HepG2 (cell line): ENCODE measurements around the gene TPRN. TPM values are rescaled to one million over a fixed set of nuclear protein-coding genes. Genes with fewer than 3 reads are reported as not detected.

Source experiments
- DBP ChIP-seq: sonication (generic); formaldehyde crosslinking; IDR thresholded peaks from 2 replicates; pipeline ENCODE4 v1.4.0; 2020; ENCODE audit warnings: missing genetic modification reagents; ENCODE audit errors: not compliant biosample characterization
- E2F2 ChIP-seq: sonication (generic); formaldehyde crosslinking; IDR thresholded peaks from 2 replicates; pipeline ENCODE4 v1.4.0; 2020; ENCODE audit warnings: missing genetic modification reagents, borderline replicate concordance
- FOXA1 ChIP-seq, 2 experiments: fragments of 450-650 bp in 1 of 2; sonication (generic) in 1 of 2; formaldehyde crosslinking in 1 of 2; IDR thresholded peaks; 2 replicates each; pipeline versions ENCODE4 v1.4.0 to v1.6.1; 2016 to 2020; ENCODE audit warnings: missing genetic modification reagents in 1 of 2
- GPN1 ChIP-seq: sonication (generic); formaldehyde crosslinking; IDR thresholded peaks from 2 replicates; pipeline ENCODE4 v1.5.1; 2020; ENCODE audit warnings: missing genetic modification reagents, borderline replicate concordance
- HDAC1 ChIP-seq: sonication (generic); formaldehyde crosslinking; IDR thresholded peaks from 2 replicates; pipeline ENCODE4 v1.5.1; 2020; ENCODE audit warnings: mild to moderate bottlenecking, missing genetic modification reagents
- HNF4G ChIP-seq, 2 experiments: sonication (generic) in 1 of 2; formaldehyde crosslinking in 1 of 2; IDR thresholded peaks; 2 replicates each; pipeline versions ENCODE4 v1.4.0 to v1.6.1; 2011 to 2020; ENCODE audit warnings: borderline replicate concordance in 2 of 2, low read depth in 2 of 2, mild to moderate bottlenecking in 2 of 2, low read length in 1 of 2, missing genetic modification reagents in 1 of 2, moderate library complexity in 1 of 2
- ISL2 ChIP-seq: sonication (generic); formaldehyde crosslinking; IDR thresholded peaks from 2 replicates; pipeline ENCODE4 v1.5.0; 2020; ENCODE audit warnings: missing genetic modification reagents
- RAD51 ChIP-seq: fragments of 450-650 bp; IDR thresholded peaks from 2 replicates; pipeline ENCODE4 v1.6.1; 2016; ENCODE audit warnings: borderline replicate concordance
- RCOR2 ChIP-seq: IDR thresholded peaks from 2 replicates; pipeline ENCODE4 v1.6.1; 2016; ENCODE audit warnings: missing biosample characterization, missing genetic modification reagents
- SCMH1 ChIP-seq: sonication (generic); formaldehyde crosslinking; IDR thresholded peaks from 2 replicates; pipeline ENCODE4 v1.9.0; 2021; ENCODE audit warnings: missing genetic modification reagents, mild to moderate bottlenecking, borderline replicate concordance
- ZNF333 ChIP-seq: sonication (generic); formaldehyde crosslinking; IDR thresholded peaks from 2 replicates; pipeline ENCODE4 v1.4.0; 2020; ENCODE audit warnings: mild to moderate bottlenecking, missing genetic modification reagents, borderline replicate concordance
- ZNF407 ChIP-seq: sonication (generic); formaldehyde crosslinking; IDR thresholded peaks from one replicate; pipeline ENCODE4 v1.5.1; 2020; ENCODE audit warnings: mild to moderate bottlenecking, missing genetic modification reagents; ENCODE audit errors: not compliant biosample characterization
- ZNF883 ChIP-seq: sonication (generic); formaldehyde crosslinking; IDR thresholded peaks from 2 replicates; pipeline ENCODE4 v1.5.1; 2020; ENCODE audit warnings: mild to moderate bottlenecking, missing genetic modification reagents; ENCODE audit errors: not compliant biosample characterization
- polyA plus RNA-seq, 8 experiments: library from polyadenylated mRNA; depleted of rRNA in 3 of 8; stranded (reverse) in 7 of 8; unstranded in 1 of 8; fragments of >200 nt; fragmentation: Illumina TruSeq in 4 of 8; extraction: Trizol in 4 of 8; gene quantifications; 2 replicates each; pipeline versions ENCODE4 v1.2.1 to v1.2.3, GENCODE V29; 2011 to 2016; ENCODE audit warnings: low read depth in 4 of 8, missing spikeins in 1 of 8, mixed read lengths in 1 of 8; ENCODE audit not compliant: insufficient read depth in 1 of 8
- total RNA-seq, 5 experiments: library from RNA; depleted of rRNA; stranded (reverse); fragments of >200 nt; fragmentation: Illumina TruSeq; extraction: Trizol; gene quantifications; 2 replicates each; pipeline ENCODE4 v1.2.3, GENCODE V29; 2016; ENCODE audit warnings: low read depth in 1 of 5
- TF ChIP-seq, protein P1 (sequence below): sonication (generic); formaldehyde crosslinking; IDR thresholded peaks from 2 replicates; pipeline ENCODE4 v1.4.0; 2020; ENCODE audit warnings: missing genetic modification reagents, low read depth, mild to moderate bottlenecking, borderline replicate concordance
- TF ChIP-seq, protein P2 (sequence below): sonication (generic); formaldehyde crosslinking; IDR thresholded peaks from 2 replicates; pipeline ENCODE4 v1.4.0; 2020; ENCODE audit warnings: missing genetic modification reagents

Gene TPRN
- total and polyA plus RNA-seq, 2 of the 13 experiments (the other 11 are each of a cell fraction or from before 2014, with no cell fraction given), result 10.1 to 19.2 TPM

- no peak for TF ChIP-seq DBP (CRISPR knock-in tag)
- no peak for TF ChIP-seq ISL2 (CRISPR knock-in tag)
- no peak for TF ChIP-seq E2F2 (CRISPR knock-in tag)
- TF ChIP-seq RAD51, result no peak
- peak; percentile 63 for TF ChIP-seq ZNF883 (CRISPR knock-in tag)
- TF ChIP-seq, protein P1, sequence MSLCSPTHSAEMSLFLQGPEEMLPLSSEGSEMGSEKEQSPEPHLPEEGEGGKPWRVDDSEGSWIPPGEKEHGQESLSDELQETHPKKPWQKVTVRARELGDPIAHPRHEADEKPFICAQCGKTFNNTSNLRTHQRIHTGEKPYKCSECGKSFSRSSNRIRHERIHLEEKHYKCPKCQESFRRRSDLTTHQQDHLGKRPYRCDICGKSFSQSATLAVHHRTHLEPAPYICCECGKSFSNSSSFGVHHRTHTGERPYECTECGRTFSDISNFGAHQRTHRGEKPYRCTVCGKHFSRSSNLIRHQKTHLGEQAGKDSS (CRISPR knock-in tag), result no peak
- no peak for TF ChIP-seq SCMH1 (CRISPR knock-in tag)
- no peak for TF ChIP-seq FOXA1 (IDR thresholded peaks at IDR 0.05)
- no peak for TF ChIP-seq FOXA1 (CRISPR knock-in tag; IDR thresholded peaks at IDR 0.05)
- TF ChIP-seq GPN1, result no peak
- no peak for TF ChIP-seq RCOR2 (CRISPR knock-in tag)
- TF ChIP-seq ZNF333 (CRISPR knock-in tag), result no peak
- TF ChIP-seq HNF4G (IDR thresholded peaks at IDR 0.05; ENCODE audit: borderline replicate concordance, low read depth, low read length), result no peak
- TF ChIP-seq HNF4G (CRISPR knock-in tag; IDR thresholded peaks at IDR 0.05; ENCODE audit: borderline replicate concordance, low read depth), result no peak
- TF ChIP-seq HDAC1, result peak; percentile 50; the same call in 1 of the 2 replicates
- TF ChIP-seq, protein P2, sequence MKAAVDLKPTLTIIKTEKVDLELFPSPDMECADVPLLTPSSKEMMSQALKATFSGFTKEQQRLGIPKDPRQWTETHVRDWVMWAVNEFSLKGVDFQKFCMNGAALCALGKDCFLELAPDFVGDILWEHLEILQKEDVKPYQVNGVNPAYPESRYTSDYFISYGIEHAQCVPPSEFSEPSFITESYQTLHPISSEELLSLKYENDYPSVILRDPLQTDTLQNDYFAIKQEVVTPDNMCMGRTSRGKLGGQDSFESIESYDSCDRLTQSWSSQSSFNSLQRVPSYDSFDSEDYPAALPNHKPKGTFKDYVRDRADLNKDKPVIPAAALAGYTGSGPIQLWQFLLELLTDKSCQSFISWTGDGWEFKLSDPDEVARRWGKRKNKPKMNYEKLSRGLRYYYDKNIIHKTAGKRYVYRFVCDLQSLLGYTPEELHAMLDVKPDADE (CRISPR knock-in tag), result no peak
- TF ChIP-seq ZNF407, result no peak
Measured at GRCh38 chr9:137227054-137227852, 26.7 kb upstream of the TPRN start, which contains the start of gene RNF224 (continued).
